ENCODE data around the gene ORMDL3.

DNA sequence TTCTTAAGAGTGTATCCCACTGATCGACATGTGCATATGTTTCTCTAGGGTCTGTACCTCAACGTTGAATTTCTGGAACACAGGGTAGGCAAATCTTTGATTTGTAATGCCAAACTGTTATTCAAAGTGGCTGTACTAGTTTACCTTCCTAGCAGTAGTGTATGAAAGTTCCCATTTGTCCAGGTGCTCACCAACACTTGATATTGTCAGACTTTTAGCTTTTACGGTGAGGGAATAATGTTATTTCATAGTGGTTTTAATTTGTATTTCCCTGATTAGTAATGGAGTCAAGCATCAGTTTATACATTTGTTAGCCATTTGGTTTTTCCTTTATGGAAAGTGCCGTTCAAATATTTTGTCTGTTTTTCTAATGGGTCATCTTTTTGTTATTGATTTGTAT lies 29.3 kb downstream of the ORMDL3 start:
- TF ChIP-seq CTCF (IDR thresholded peaks at IDR 0.05; ENCODE audit: insufficient read depth, low read length) (no peak), POLR2AphosphoS5 (IDR thresholded peaks at IDR 0.05; ENCODE audit: low read depth) (no peak)

Data from HL-60 (cell line).